Ishikawa (cell line): ENCODE data around the gene IGSF5.

ENCODE experiments used
- CEBPB ChIP-seq: IDR thresholded peaks from 2 replicates; pipeline ENCODE4 v1.6.1; 2012
- CREB1 ChIP-seq: IDR thresholded peaks from 2 replicates; pipeline ENCODE4 v1.6.1; 2012; ENCODE audit warnings: low read depth
- EGR1 ChIP-seq: IDR thresholded peaks from 2 replicates; pipeline ENCODE4 v1.6.1; 2012
- EP300 ChIP-seq: IDR thresholded peaks from 2 replicates; pipeline ENCODE4 v1.6.1; 2012; ENCODE audit warnings: borderline replicate concordance
- FOXM1 ChIP-seq: IDR thresholded peaks from 2 replicates; pipeline ENCODE4 v1.6.1; 2012; ENCODE audit warnings: low read depth, borderline replicate concordance
- RAD21 ChIP-seq: IDR thresholded peaks from 2 replicates; pipeline ENCODE4 v1.6.1; 2012; ENCODE audit warnings: low read depth
- TAF1 ChIP-seq: IDR thresholded peaks from 2 replicates; pipeline ENCODE4 v1.6.1; 2012; ENCODE audit warnings: low read depth, mild to moderate bottlenecking
- TCF12 ChIP-seq: IDR thresholded peaks from 2 replicates; pipeline ENCODE4 v1.6.1; 2012; ENCODE audit warnings: low read depth
- YY1 ChIP-seq: IDR thresholded peaks from 2 replicates; pipeline ENCODE4 v1.6.1; 2012; ENCODE audit warnings: low read depth
- ZBTB7A ChIP-seq: IDR thresholded peaks from 2 replicates; pipeline ENCODE4 v1.6.1; 2012; ENCODE audit warnings: low read depth
- TF ChIP-seq, protein P1 (sequence below): IDR thresholded peaks from 2 replicates; pipeline ENCODE4 v1.6.1; 2012; ENCODE audit warnings: low read depth, mild to moderate bottlenecking
- TF ChIP-seq, protein P2 (sequence below): IDR thresholded peaks from 2 replicates; pipeline ENCODE4 v1.6.1; 2012
- TF ChIP-seq, protein P3 (sequence below): IDR thresholded peaks from 2 replicates; pipeline ENCODE4 v1.6.1; 2012

GRCh38 chr21:39724944-39725343 lies 20.0 kb upstream of the IGSF5 start:
- TF ChIP-seq TAF1 (no peak), EP300 (no peak), CEBPB (no peak), RAD21 (no peak), CREB1 (no peak), FOXM1 (no peak), EGR1 (no peak), YY1 (no peak), TCF12 (no peak), ZBTB7A (no peak)
- TF ChIP-seq, protein P1, sequence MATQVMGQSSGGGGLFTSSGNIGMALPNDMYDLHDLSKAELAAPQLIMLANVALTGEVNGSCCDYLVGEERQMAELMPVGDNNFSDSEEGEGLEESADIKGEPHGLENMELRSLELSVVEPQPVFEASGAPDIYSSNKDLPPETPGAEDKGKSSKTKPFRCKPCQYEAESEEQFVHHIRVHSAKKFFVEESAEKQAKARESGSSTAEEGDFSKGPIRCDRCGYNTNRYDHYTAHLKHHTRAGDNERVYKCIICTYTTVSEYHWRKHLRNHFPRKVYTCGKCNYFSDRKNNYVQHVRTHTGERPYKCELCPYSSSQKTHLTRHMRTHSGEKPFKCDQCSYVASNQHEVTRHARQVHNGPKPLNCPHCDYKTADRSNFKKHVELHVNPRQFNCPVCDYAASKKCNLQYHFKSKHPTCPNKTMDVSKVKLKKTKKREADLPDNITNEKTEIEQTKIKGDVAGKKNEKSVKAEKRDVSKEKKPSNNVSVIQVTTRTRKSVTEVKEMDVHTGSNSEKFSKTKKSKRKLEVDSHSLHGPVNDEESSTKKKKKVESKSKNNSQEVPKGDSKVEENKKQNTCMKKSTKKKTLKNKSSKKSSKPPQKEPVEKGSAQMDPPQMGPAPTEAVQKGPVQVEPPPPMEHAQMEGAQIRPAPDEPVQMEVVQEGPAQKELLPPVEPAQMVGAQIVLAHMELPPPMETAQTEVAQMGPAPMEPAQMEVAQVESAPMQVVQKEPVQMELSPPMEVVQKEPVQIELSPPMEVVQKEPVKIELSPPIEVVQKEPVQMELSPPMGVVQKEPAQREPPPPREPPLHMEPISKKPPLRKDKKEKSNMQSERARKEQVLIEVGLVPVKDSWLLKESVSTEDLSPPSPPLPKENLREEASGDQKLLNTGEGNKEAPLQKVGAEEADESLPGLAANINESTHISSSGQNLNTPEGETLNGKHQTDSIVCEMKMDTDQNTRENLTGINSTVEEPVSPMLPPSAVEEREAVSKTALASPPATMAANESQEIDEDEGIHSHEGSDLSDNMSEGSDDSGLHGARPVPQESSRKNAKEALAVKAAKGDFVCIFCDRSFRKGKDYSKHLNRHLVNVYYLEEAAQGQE = no peak
- TF ChIP-seq, protein P2, sequence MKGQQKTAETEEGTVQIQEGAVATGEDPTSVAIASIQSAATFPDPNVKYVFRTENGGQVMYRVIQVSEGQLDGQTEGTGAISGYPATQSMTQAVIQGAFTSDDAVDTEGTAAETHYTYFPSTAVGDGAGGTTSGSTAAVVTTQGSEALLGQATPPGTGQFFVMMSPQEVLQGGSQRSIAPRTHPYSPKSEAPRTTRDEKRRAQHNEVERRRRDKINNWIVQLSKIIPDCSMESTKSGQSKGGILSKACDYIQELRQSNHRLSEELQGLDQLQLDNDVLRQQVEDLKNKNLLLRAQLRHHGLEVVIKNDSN = no peak
- TF ChIP-seq, protein P3, sequence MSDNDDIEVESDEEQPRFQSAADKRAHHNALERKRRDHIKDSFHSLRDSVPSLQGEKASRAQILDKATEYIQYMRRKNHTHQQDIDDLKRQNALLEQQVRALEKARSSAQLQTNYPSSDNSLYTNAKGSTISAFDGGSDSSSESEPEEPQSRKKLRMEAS = no peak
